PC-9 (cell line): ENCODE data around the gene SKI. TPM values are rescaled to one million over a fixed set of nuclear protein-coding genes. Genes with fewer than 3 reads are reported as not detected.

Source experiments
- BruUV-seq: library from RNA; stranded (reverse); fragments of 400-500 nt; replicated peaks from 2 replicates; lab custom pipeline; 2021; lab: Mats Ljungman, UMichigan
- CTCF ChIA-PET: fragments of 300-600 bp; sonication (Branson Sonifier 250); formaldehyde crosslinking; loops from one replicate; lab custom pipeline; 2022; ENCODE audit warnings: antibody characterized with exemption; lab: Charles Lee
- POLR2A ChIA-PET: fragments of 300-600 bp; sonication (Branson Sonifier 250); formaldehyde crosslinking; loops from one replicate; lab custom pipeline; 2022; ENCODE audit warnings: antibody characterized with exemption; ENCODE audit not compliant: unreplicated experiment; lab: Charles Lee
- DNase-seq, 2 experiments: peaks; one replicate each; pipeline versions ENCODE4 v3.0.0 to v3.0.0-alpha.2; 2015 to 2022; ENCODE audit warnings: mixed read lengths in 1 of 2
- H2AFZ ChIP-seq: fragments of 200-600 bp; sonication (generic); 2 replicates; pipeline ENCODE4 v1.8.1; 2017; ENCODE audit warnings: antibody characterized with exemption
- H3F3A ChIP-seq: fragments of 200-600 bp; sonication (generic); 2 replicates; pipeline ENCODE4 v1.8.1; 2017; ENCODE audit warnings: antibody characterized with exemption, mild to moderate bottlenecking, low read depth; ENCODE audit not compliant: insufficient read depth
- H3K27ac ChIP-seq: fragments of 200-600 bp; sonication (generic); 2 replicates; pipeline ENCODE4 v1.6.1; 2016; ENCODE audit warnings: mixed run types
- H3K27me3 ChIP-seq: fragments of 200-600 bp; sonication (generic); 2 replicates; pipeline ENCODE4 v1.6.1; 2016; ENCODE audit warnings: low read depth, mixed run types; ENCODE audit not compliant: insufficient read depth
- H3K36me3 ChIP-seq: fragments of 200-600 bp; sonication (generic); 2 replicates; pipeline ENCODE4 v1.6.1; 2016; ENCODE audit warnings: low read depth, mixed run types
- H3K4me1 ChIP-seq: fragments of 200-600 bp; sonication (generic); replicated peaks from 2 replicates; pipeline ENCODE4 v1.6.1; 2016; ENCODE audit warnings: mixed run types; ENCODE audit not compliant: insufficient read depth
- H3K4me2 ChIP-seq: fragments of 200-600 bp; sonication (generic); 2 replicates; pipeline ENCODE4 v1.6.1; 2017; ENCODE audit warnings: mixed run types
- H3K4me3 ChIP-seq: fragments of 200-600 bp; sonication (generic); 2 replicates; pipeline ENCODE4 v1.6.1; 2016; ENCODE audit warnings: mixed run types
- H3K79me2 ChIP-seq: fragments of 200-600 bp; sonication (generic); 2 replicates; pipeline ENCODE4 v1.6.1; 2017; ENCODE audit warnings: low read depth, mixed run types
- H3K9me2 ChIP-seq: fragments of 200-600 bp; sonication (generic); 2 replicates; pipeline ENCODE4 v1.8.1; 2017; ENCODE audit warnings: mild to moderate bottlenecking; ENCODE audit not compliant: insufficient read depth
- H3K9me3 ChIP-seq: fragments of 200-600 bp; sonication (generic); 2 replicates; pipeline ENCODE4 v1.8.1; 2016; ENCODE audit warnings: low read depth; ENCODE audit not compliant: insufficient read depth
- H4K20me1 ChIP-seq: fragments of 200-600 bp; sonication (generic); 2 replicates; pipeline ENCODE4 v1.8.1; 2017; ENCODE audit not compliant: insufficient read depth
- CTCF ChIP-seq: fragments of 200-600 bp; sonication (generic); conservative IDR thresholded peaks from 2 replicates; pipeline ENCODE4 v1.6.1; 2017; ENCODE audit warnings: mixed run types, antibody characterized with exemption, mild to moderate bottlenecking, moderate library complexity
- EZH2 ChIP-seq: fragments of 200-600 bp; sonication (generic); IDR thresholded peaks from 2 replicates; pipeline ENCODE4 v1.8.0; 2017; ENCODE audit warnings: antibody characterized with exemption, low read depth
- intact Hi-C: fragments of 100-400 bp; cut with micrococcal nuclease; formaldehyde crosslinking; loops from one replicate; pipeline ENCODE4 v1.10.0; 2022; ENCODE audit not compliant: unreplicated experiment
- total RNA-seq: library from RNA; stranded (reverse); gene quantifications from 2 replicates; pipeline ENCODE4 v1.2.3, GENCODE V29; 2021

Gene SKI
- total RNA-seq, 1 experiment from 2014 or later, result 36.2 TPM

DNA sequence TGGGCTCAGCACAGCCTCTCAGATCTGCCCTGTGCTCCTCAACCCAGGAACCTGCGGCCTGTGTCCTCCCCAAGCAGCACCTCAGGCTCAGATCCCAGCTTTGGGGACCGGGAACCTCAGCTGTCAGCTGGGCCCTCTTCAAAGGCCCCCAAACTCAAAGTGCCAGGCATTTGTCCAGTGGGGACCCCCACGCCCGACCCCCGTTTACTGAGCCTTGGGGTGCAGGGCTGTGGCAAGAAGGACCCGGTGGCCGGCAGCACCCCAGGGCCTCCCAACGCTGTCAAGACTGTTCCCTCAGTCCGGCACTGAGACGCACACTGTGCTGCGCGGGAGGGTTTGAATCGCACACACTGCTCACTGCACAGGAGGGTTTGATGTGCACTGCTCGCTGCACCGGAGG, 128.3 kb downstream of the SKI start:
- no peaks in the 10 kb centered on the region for H3K9me2 ChIP-seq
- ChIA-PET POLR2A (no interaction called here), CTCF (no interaction called here)
- H4K20me1 ChIP-seq, result no peaks in the 10 kb centered on the region
- H3K9me3 ChIP-seq, result no peaks in the 10 kb centered on the region
- H3F3A ChIP-seq, result no peaks in the 10 kb centered on the region
- no peaks in the 10 kb centered on the region for H3K27me3 ChIP-seq
- H3K4me3 ChIP-seq, result no peak overlapping the region
- DNase-seq, result no peak
- no TSS peak for BruUV-seq
- H3K4me1 ChIP-seq, result no peaks in the 10 kb centered on the region
- H3K27ac ChIP-seq, result no peak overlapping the region
- no peaks in the 10 kb centered on the region for H3K79me2 ChIP-seq
- intact Hi-C loops, result no loop called here
- H3K4me2 ChIP-seq, result no peak overlapping the region
- TF ChIP-seq CTCF (no peak), EZH2 (no peak)
- no peak overlapping the region for H2AFZ ChIP-seq
- no peaks in the 10 kb centered on the region for H3K36me3 ChIP-seq

DNA sequence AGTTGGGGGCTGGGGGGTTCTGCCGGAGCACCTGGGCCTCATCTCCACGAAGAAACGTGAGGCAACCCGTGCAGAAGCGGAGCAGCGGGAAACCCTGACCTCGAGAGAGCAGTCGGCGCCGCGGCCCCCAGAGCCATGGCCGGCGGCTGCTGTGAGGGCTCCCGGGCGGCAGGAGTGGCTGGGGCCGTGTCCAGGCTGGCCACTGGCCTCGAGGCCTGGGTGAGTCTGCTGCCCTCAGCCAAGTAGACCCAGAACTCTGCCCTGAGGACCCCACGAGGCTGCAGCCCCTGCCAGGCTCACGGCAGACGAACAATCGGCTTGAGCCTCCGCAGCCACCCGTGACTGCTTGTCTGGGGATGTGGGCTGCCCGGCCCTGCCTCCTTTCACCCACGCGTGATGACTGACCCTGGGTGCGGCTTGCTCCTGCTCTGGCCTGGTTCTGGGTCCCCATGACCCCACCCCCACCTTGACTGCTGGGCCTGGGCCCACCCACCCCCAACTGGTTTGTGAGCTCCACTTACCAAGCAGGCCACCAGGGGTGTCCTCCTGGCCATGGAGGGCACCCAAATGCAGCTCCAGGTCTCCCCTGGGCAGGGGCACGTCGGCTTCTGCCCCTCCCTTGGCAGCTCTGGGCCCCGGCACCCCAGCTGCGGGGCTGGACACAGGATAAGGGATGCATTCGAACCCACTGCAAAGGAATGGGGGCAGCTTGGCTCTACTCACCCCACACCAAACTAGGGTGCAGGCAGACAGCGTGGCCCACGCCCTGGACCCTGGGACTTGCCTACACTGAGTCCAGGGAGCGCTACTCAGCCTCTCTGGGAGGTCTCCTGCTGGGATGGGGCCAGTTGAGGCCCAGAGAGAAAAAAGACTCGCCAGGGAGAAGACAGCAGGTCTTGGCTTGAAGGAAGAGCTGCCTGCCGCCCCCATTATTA, 129.1 kb downstream of the SKI start:
- H3K4me2 ChIP-seq, result no peak overlapping the region
- no peaks in the 10 kb centered on the region for H3K9me3 ChIP-seq
- CTCF ChIA-PET, result no interaction called here
- no peaks in the 10 kb centered on the region for H3K9me2 ChIP-seq
- no peaks in the 10 kb centered on the region for H3F3A ChIP-seq
- TF ChIP-seq CTCF (no peak), EZH2 (no peak)
- POLR2A ChIA-PET, result interaction anchor here (0.5 kb wide), 1 partner anchor 45 kb away, joined by 3 read pairs; no protein-coding TSS in a partner anchor
- no peaks in the 10 kb centered on the region for H3K27me3 ChIP-seq
- no peaks in the 10 kb centered on the region for H3K36me3 ChIP-seq
- no TSS peak for BruUV-seq
- no peak for DNase-seq
- H3K4me3 ChIP-seq, result no peak overlapping the region
- no peak overlapping the region for H3K27ac ChIP-seq
- no peaks in the 10 kb centered on the region for H3K4me1 ChIP-seq
- H3K79me2 ChIP-seq, result no peaks in the 10 kb centered on the region
- intact Hi-C loops, result no loop called here
- H4K20me1 ChIP-seq, result no peaks in the 10 kb centered on the region
- no peak overlapping the region for H2AFZ ChIP-seq

- no TSS peak for BruUV-seq
- CTCF ChIA-PET, result no interaction called here
- H3K36me3 ChIP-seq, result no peaks in the 10 kb centered on the region
Measured at GRCh38 chr1:2358072-2358471, 130.0 kb downstream of the SKI start.

More at GRCh38 chr1:2358072-2358471, 130.0 kb downstream of the SKI start:
- no peak overlapping the region for H3K4me3 ChIP-seq
- no peaks in the 10 kb centered on the region for H3F3A ChIP-seq
- H2AFZ ChIP-seq, result no peak overlapping the region
- TF ChIP-seq CTCF, result no peak
- no peak overlapping the region for H3K4me2 ChIP-seq
- H3K9me2 ChIP-seq, result no peaks in the 10 kb centered on the region
- H3K27ac ChIP-seq, result no peak overlapping the region
- POLR2A ChIA-PET, result no interaction called here
- H3K9me3 ChIP-seq, result no peaks in the 10 kb centered on the region
- no peaks in the 10 kb centered on the region for H3K79me2 ChIP-seq
- H4K20me1 ChIP-seq, result no peaks in the 10 kb centered on the region
- no peaks in the 10 kb centered on the region for H3K27me3 ChIP-seq
- no peak for DNase-seq
- intact Hi-C loops, result no loop called here
- H3K4me1 ChIP-seq, result no peaks in the 10 kb centered on the region
